IPS DF 4.7 (cell line): ENCODE measurements around the gene SEC16A.

Source experiments
- DNase-seq: peaks from one replicate; pipeline ENCODE4 v3.0.0-alpha.2; 2013; ENCODE audit warnings: low spot score; ENCODE audit errors: extremely low read depth

SEC16A gene

GRCh38 chr9:136517950-136518349 is 35.1 kb upstream of the SEC16A start:
- DNase-seq = no peak

GRCh38 chr9:136517012-136517743 is 34.3 kb upstream of the SEC16A start:
- DNase-seq = no peak

DNA sequence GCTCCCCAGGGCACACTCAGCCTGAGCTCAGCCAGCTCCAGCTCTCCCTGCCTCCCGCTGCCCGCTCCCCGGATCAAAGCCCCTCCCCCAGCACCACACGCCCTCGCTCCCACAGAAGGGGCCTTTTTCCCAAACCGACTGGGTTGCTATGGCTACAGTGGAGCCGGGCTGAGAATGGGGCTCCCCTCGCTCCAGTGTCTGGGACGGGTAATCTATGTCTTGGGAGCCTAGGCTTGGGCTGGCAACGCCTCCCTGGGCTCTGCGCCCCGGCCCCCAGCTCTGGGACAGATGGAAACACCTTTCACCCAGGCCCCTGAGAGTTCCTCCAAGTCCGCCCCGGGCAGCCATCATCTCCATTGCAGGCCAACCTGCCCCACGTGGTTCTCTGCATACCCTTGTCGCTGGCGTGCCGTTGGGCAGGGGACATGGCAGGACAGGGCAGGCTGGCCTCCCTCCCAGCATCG is 33.4 kb upstream of the SEC16A start:
- no peak for DNase-seq

- DNase-seq = no peak
Measured at GRCh38 chr9:136515276-136515675, 32.4 kb upstream of the SEC16A start.

GRCh38 chr9:136514022-136514714 is 31.3 kb upstream of the SEC16A start:
- no peak for DNase-seq

- DNase-seq = no peak
Measured at GRCh38 chr9:136513191-136513590, 30.4 kb upstream of the SEC16A start.

GRCh38 chr9:136512651-136513071 is 29.8 kb upstream of the SEC16A start:
- no peak for DNase-seq

DNA sequence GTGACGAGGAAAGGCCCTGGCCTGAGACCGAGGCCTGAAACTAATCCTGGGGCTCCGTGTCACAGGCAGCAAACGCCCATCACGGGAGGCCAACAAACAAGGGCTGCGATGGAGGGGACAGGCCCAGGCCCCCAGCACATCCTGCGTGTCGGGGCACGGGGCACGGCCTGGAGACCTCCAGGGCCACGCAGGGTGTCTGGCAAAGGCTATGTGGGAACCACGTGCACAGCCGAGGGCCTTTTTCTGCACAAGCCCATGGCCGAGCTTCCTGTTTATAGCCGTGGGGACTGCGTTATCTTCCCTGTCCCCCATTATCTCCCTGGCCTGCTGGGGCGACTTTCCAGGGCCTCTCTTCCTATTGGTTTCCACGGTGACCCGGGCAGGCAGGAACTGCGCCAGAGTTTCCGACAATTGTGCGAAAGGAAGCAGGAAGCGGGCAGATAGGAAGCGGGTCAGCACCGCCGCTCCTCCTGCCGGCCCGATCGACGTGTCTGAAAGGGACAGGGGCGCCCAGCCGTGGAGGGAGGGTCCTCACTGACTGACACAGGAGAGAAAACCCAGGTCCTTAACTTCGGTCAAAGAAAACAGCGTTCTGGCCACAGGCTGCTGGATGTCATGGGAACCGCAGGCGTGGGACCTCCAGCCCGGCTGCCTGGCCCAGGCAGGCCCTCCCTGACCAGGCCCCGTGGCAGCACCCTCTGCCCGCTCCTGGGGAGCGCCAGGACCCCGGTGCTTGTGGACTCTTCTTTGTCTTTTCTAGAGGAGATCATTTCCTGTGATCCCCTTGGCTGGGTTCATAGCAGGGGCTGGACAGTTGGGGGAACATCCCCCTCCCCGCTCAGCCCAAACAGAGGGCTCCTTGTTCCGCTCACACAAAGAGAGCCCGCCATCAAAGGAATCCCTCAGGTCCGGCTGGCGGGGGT is 29.1 kb upstream of the SEC16A start:
- no peak for DNase-seq

DNA sequence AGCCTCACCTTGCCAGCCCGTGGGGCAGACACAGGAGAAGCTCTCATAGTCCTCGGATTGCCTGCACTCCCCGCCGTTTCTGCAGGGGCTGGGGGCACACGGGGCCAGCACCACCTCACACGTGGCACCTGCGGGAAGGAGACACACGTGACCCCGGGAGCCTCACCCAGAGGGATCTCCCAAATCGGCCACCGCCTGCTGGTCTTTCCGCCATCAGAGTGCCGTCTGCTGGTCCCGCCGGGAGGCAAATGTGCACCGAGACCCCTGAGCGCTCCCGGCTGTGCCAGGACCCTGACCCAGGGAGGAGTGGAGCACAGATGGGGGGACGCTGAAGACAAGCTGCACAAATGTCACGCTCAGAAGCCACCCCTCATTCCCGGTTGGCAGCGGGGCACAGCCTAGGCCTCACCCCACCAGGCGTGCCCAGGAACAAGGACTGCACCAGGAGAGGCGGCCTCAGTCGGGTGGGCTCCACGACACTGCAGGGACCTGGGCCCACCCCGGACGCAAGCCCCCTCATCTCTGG is 28.4 kb upstream of the SEC16A start:
- DNase-seq = no peak

DNA sequence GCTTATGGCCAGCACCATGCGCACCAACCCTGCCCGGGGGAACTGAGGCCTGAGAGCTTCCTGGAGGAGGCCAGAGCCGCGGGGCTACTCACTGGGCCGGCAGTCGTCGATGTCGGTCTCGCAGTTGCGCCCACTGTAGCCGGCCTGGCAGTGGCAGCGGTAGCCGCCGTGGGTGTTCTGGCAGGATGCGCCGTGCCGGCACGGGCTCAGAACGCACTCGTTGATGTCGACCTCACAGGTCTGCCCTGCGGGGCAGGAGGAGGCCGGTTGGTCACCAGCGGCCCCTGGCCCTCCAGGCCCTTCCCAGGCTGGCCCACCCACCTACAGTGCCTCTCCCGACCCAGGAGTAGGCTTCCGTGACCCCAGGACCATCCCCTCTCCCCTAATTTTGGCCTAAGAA is 27.7 kb upstream of the SEC16A start:
- no peak for DNase-seq

GRCh38 chr9:136509549-136509948 is 26.7 kb upstream of the SEC16A start:
- DNase-seq = no peak

GRCh38 chr9:136508729-136509500 is 26.1 kb upstream of the SEC16A start:
- DNase-seq = no peak

DNA sequence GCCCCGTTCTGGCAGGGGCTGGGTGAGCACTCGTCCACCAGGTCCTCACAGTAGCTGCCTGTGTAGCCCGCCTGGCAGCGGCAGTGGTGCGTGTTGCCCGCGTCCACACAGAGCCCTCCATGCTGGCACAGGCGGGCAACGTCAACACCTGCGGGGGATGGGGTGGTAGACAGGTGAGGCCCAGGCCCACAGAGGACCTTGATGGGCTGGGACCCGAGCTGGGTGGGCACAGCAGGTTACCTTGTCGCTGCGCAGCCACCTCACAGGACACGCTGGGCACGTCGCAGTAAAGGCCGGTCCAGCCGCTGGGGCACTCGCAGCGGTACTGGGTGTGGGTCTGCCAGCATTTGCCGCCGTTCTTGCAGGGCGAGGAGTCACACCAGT is 25.1 kb upstream of the SEC16A start:
- no peak for DNase-seq

DNA sequence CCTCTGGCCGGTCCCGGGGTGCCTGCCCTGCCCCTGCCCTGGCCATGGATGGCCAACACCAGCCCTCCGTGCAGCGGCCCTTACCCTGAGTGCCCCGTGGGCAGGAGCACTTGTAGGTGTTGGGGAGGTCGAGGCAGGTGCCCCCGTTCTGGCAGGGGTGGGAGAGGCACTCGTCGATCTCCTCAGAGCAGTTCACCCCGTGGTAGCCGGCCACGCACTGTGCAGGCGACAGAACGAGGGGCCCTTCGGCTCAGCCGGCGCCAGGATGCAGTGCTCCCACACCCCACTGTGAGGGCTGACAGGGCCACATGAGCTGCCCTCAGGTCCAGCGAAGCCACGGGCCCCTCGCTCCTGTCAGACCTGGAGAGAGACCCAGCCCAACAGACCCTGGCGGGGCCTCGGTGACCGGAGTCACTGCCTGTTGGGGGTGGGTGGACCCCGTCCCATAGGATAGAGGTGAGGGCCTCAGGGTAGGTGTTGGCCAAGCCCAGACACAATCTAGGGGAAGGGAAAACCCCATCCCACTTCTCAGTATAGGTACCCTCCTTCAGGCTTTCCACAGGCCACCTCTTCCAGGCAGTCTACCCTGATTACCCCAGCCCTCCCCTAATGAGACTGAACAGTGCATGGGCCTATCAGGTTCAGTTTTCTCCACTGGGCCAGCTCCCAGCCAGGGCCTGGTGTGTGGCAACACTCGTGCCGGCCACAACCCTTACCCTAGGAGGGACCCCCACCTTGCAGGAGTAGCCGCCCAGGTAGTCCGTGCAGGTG is 24.6 kb upstream of the SEC16A start:
- DNase-seq = no peak

DNA sequence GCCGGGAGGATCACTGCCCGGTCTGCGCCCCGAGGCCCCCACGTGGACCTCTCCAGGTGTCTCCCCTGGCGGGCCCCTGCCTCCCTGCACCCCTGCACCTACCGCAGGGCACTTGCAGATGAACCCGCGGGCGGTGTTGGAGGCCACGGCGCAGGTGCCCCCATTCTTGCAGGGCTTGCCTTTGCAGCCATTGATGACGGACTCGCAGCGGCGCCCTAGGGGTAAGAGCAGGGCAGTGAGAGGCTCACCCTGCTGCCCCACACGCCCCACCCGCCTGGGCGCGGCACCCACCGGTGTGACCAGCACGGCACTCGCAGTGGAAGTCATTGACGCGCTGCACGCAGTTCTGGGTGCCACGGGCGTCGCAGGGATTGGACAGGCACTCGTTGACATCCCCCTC is 23.6 kb upstream of the SEC16A start:
- DNase-seq = no peak

- DNase-seq = no peak
Measured at GRCh38 chr9:136505406-136506403, 22.9 kb upstream of the SEC16A start.

- DNase-seq = no peak
Measured at GRCh38 chr9:136504512-136505348, 21.9 kb upstream of the SEC16A start.

- DNase-seq = no peak
Measured at GRCh38 chr9:136502940-136503550, 20.2 kb upstream of the SEC16A start.
